HG03571 (cell line): Measurements from ENCODE around the gene UTP11.
"Not testable (repeated sequence)": the region's sequence is repeated elsewhere in the genome, so short reads cannot be mapped to it uniquely, and the experiment has no call there.

Experiments
- ATAC-seq: cut with Tn5 transposase; IDR thresholded peaks from one replicate; pipeline ENCODE4 v1.9.1; 2021; ENCODE audit not compliant: unreplicated experiment

UTP11 gene, protein sequence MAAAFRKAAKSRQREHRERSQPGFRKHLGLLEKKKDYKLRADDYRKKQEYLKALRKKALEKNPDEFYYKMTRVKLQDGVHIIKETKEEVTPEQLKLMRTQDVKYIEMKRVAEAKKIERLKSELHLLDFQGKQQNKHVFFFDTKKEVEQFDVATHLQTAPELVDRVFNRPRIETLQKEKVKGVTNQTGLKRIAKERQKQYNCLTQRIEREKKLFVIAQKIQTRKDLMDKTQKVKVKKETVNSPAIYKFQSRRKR

DNA sequence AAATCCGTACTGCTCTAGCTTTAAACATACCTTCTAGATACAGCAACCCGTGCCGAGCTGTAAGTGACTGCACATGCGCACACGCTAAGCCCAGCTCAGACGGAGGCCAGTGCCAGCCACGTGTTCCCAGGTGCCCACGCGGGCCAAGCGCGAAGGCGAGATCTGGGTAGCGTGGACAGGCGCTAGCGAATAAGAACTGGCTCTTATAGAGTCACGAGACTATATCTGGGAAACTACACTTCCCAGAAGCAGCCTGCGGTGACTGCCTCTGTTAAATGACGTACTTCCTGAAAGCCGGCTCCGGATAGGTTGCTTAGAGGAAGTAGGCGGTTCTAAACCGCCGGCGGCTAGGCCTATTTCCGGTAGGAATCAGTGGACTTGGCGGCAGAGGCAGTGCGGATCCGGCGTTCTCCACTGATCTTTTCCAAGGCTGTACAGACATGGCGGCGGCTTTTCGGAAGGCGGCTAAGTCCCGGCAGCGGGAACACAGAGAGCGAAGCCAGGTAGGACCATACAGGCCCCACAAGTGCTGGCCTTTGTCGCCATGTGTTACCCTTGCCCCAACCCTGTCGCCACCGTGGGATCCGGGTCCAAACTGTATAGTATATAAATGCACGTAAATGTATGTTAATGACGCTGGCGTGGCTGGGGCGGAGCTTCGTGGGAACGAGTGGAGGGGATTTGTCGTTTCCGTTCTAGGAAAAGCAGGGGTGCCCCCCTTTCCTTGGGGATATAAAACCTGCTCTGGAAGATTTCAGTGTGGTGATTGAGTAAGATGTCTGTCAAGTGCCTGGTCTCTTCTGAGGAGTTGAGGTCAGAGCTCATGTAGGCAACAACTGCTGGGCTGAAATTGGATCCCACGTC is at the start of gene UTP11:
Gene UTP11, plus strand, starts transcription at position 372 of the 864 bp plus-strand sequence. Its CDS starts 69 bp downstream, at position 441.
- peak; percentile 93 for ATAC-seq

DNA sequence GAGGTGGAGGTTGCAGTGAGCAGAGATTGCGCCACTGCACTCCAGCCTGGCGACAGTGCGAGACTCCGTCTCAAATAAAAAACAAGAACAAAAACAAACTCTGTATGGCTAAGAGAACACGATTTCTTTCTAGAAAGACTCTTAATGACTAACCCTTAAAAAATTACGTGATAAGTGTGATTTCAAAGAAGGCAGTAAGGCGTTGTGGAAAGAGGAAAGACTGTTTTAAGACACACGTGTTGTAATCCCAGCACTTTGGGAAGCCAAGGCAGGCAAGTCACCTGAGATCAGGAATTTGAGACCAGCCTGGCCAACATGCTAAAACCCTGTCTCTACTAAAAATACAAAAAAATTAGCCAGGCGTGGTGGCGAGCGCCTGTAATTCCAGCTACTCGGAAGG is 48.4 kb upstream of the UTP11 start:
- ATAC-seq: not testable (repeated sequence)

DNA sequence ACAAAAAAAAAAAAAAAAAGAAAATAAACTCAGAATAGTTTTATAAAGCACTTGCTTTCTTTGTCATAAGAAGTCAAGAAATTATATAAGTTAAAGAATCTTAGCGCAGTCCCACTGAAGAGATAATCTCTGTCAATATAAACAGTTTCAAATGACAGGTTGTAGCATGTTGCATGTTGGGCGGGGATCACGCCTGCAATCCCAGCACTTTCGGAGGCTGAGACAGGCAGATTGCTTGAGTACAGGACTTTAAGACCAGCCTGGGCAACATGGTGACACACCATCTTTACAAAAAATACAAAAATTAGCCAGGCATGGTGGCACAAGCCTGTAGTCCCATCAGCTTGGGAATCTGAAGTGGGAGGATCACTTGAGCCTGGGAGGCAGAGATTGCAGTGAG is 47.2 kb upstream of the UTP11 start:
- ATAC-seq: no peak

DNA sequence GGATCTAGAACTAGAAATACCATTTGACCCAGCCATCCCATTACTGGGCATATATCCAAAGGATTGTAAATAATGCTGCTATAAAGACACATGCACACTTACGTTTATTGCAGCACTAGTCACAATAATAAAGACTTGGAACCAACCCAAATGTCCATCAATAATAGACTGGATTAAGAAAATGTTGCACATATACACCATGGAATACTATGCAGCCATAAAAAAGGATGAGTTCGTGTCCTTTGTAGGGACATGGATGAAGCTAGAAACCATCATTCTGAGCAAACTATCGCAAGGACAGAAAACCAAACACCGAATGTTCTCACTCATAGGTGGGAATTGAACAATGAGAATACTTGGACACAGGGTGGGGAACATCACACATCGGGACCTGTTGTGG is 38.9 kb upstream of the UTP11 start:
- ATAC-seq: not testable (repeated sequence)

DNA sequence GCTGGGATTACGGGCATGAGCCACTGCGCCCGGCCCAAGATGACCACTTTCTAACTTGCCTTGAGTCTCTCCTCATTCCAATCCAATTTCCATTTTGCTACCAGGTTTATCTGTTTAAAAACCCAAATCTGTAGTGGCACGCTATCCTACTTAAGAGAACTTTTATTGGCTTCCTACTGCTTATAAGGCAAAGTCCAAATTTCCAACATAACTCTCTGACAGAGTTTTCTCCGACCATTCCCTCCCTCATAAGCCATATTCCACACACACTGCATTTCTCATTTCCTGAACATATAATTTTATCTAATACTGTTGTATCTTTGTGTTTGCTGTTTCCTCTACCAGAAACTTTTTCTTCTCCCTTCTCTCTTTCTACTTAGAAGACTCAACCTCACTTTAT is 38.0 kb upstream of the UTP11 start:
- no peak for ATAC-seq

DNA sequence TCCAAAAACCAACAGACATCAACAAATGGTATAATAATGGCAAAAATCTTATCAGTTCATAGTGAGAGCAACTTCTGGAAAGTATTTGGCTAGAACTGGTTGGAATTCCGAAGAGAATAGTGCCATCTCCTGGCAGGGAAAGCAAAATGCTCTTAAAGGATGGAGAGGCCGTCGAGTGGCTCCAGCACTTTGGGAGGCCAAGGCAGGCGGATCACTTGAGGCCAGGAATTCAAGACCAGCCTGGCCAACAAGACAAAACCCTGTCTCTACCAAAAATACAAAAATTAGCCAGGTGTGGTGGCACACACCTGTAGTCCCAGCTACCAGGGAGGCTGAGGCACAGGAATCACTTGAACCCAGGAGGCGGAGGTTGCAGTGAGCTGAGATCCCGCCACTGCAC is 37.5 kb upstream of the UTP11 start:
- ATAC-seq: not testable (repeated sequence)

DNA sequence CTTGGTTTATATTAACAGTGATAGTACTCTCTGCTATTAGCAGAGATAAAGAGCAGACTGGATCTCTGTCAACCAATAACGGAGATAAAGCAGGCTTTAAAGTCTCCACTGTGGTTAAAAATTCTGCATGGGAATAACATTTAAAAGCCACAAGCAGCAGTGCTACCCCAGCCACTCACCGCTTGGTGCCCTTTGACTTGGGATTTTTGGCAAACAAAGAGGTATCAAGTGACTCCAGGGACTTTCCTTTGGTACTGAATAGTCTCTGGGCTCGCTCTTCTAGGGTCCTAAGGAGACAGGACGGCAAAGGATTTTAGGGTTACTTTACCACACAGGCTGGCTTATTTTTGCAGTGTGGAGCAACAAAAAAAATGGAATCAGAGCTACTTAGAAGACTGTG is 34.0 kb upstream of the UTP11 start:
- no peak for ATAC-seq

DNA sequence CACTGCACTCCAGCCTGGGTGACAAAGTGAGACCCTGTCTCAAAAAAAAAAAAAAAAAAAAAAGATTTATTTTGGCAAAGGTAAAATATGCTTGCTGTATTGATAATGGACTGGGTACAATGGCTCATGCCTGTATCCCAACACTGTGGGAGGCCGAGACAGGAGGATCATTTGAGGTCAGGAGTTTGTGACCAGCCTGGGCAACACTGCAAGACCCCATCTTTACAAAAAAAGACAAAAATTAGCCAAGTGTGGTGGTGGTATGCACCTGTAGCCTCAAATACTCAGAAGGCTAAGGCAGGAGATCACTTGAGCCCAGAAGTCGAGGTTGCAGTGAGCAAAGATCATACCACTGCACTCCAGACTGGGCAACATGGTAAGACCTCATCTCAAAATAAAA is 29.0 kb upstream of the UTP11 start:
- no peak for ATAC-seq

DNA sequence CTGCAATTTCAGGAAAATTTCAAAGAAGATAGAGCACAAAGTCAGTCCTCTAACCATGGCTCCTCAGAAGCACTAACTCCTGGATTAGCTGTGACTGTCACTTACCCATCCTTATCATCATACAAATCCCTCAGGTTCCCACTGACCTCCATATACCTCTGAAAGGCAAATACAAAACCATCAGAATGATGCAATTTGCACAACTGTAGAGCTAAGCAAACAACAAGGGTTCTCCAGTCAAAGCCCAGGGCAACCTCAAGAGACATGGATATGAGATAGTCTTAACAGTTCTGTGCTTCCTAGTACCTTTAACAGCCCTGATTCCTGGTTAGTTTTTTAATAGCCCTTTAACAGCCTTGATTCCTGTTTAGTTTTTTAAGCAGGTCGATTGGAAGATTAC is 24.9 kb upstream of the UTP11 start:
- ATAC-seq: no peak

DNA sequence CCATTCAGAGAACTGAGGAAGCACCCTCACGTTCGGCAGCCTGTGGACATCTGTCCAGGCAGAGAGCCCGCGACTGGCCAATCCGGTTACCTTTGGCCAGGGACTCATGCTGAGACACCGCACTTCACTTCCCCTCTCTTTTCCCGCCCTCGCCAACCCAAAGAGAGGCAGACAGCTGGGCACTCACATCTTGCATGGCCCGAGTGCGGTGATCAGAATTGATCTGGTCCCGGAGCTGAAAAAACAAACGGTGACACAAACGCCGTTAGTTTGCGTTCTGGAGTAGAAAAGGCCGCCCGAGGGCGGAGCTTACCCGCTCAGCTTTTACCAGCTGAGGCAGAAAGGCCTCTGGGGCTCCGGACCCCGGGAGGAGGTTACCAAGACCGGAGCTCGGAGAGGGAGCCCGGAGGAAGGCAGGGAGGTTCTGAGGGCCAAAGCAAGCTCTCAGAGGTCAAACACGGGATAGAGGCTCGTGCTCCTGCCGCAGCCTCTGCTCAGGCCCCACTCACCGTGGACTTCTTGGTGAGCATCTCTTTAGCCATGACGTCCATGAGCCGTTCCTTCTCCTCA is 23.1 kb upstream of the UTP11 start:
- ATAC-seq: peak; percentile 19

DNA sequence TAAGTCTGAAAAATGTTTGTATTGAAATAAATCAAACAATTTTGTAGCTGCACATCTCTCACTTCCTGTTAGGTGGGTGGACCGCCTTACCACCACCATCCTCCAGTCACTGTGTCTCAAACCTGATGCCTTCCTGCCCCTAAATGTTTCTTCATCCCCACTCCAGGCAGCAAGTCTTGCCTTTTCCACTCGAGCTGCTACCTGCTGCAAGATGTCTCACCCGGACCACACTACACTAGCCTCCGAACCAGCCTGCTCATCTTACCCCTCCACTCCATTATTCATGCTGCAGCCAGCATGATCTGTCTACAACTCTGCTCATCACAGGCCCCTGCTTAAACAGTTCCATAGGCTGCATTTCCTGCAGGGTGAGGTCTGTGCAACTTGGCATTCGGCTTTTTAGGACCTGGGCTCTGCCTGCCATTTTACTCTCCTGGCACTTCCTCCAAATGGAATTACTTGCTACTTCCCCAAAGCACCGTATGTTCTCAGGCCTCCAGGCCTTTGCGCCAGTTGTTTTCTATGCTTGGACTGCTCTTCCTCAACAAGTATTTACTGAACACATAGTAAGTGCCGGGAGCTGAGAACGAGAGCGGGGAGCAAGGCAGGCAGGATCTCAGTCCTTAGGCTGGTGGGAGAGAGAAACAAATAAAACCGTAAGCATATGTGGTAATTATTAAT is 17.5 kb upstream of the UTP11 start:
- ATAC-seq: no peak

DNA sequence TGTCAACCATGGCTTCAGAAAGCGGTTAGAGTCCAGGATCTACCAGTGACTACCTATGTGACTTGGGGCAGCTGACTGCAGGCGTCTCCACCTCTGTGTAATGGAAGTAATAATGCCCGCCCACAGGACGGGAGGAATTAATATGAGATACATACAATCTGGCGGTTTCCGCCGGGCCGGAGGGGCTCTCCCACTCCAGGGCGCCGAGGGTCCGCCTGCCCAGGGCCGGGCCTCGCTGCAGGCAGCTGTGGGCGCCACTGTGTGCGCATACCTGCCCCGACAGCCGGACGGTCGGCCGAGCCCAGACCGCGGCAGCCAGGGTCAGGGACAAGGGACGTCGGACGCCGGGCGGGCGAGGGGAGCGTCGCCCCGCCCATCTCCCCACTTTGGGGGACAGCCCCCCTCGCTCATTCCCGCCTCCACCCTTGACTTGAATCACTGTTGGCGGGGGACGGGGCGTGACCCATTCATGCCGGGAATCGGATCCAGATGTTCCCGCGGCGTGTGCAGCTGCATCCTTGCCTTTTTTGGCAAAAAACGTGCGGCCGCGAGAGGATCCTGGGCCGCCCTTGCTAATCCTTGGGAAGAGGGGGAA is 16.7 kb upstream of the UTP11 start:
- ATAC-seq: no peak

DNA sequence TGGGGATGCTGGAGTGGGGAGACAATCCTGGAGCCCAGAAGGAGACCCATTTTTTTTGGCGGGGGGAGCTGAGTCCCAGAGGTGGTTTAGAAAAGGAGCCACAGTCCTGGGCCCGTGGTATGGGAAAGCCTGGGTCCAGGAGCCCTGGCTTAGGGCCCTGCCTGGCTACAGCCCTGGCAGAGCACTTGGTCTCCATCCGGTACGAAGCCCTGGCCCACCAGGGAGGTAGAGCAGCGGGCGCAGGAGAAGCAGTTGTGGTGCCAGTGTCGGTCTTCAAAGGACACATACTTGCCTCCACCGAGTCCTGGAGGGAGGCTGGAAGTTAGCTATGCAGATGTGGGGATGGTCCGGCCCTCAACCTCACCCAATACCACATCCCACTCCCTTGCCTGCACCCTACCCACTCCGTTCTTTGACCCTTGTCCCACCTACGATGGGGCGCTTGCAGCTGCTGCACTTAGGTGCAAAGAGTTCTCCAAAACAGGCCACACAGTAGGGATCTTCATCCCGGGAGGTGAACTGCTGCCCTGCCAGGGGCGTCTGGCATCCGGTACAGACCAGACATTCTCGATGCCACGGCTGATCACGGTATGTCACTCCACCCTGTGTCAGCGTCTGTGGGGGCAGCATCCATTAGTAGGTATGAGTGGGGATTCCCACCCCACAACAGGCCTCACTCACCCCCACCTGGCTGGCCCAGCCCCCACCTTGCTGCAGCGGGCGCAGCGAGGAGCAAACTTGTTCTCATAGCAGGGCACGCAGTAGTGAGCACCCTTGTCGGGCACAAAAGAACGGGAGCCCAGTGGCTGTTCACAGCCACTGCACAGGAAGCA is 15.1 kb upstream of the UTP11 start:
- ATAC-seq: no peak

DNA sequence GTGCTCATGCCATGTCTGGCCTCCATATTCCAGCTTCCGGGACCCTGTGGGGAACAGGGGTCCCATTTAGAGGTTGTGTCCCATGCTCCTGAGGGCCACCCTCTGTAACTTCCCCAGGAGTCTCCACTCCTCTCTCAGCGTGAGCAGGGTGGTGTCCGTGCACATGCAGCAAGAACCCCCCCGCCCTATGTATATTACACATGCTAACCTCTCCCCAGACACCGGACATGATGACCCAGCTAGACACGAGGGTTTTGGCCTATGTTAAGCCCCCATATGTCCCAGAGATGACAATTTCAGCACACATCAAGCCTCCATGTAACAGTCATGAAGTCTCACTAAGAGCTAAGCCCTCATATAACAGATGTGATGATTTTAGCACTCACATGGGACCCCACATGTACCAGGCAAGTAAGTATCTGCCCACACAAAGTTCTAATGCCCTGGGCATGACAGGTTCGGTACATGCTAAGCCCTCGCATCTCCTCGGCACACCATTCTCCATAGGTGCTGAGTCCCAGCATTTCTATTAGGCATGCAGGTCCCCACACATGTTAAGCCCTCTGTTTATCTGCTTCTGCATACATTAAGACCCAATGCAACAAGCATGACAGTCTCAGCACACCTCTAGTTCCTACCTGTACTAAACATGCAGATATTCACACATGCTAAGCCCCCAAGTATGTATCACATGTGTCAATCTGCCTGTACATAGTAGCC is 14.3 kb upstream of the UTP11 start:
- no peak for ATAC-seq

DNA sequence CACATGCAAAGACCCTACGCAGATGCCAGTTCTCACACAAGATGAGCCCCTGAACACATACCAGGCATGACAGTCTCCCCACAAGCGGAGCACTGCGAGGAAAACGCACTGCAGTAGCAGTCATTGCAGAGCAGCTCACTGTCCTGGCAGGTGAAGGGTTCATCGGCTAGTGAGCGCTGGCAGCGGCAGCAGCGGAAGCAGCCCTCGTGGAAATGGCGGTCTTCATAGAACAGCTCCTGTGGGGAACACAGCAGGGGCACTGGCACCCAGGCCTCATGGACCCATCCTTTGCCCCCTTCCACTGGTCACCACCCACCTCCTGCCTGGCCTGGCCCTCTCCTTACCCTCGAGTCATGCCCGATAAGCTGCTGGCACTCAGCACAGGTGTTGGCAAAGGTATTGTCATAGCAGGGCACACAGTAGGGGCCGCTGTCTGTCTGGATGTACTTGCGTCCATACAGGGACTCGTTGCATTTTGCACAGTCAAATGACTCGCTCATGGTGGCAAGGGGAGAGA is 13.6 kb upstream of the UTP11 start:
- ATAC-seq: no peak

DNA sequence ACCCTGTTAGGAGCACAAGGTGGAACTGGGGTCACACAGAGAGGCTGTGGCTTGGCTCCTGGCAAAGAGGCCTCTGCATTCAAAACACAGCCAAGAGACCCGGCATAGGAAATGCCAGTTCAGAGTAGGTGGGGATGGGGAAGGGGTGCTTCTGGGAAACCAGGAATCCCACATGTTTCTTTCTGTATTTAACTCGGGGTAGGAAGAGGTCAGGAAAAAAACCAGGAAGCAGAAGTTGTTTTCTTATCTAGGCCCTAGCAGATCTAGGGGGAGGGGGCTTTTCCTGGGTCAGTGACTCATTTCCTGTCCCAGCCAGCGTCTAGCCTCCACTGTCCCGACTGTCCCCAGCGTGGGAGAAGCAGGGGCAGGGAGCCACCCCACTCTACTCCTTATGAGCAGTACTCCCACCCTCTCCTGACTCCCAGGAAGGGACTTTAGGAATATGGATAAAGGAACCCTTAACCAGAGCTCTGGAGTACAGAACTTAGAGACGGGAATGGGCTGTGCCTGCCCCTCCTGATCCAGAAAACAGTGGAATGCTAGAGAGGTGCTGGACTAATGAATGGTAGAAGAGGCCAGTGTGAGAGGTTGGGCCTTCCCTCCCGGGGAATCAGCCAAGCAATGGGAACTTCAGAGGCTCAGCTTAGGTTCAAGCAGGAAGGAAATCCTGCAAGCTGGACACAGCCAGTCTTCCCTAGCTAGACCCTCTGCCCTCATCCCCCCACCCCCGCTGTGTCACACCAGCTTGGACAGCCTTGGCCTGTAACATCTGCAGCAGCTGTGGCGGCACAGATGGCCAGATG is 12.9 kb upstream of the UTP11 start:
- ATAC-seq: no peak

DNA sequence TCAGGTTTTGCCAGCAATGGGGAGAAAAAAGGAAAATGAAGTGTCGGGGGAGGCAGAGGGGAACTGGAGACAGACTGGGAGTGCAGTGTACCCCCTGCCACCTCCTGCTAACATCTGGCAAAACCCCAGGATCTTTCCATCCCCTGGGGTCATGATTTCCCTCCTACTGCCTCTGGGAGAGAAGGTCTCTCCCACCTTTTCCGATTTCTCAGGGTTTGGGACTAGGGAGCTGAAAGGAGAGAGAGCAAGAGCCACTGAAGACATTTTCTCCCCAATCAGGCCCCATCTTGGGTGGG is 12.4 kb upstream of the UTP11 start:
- no peak for ATAC-seq

DNA sequence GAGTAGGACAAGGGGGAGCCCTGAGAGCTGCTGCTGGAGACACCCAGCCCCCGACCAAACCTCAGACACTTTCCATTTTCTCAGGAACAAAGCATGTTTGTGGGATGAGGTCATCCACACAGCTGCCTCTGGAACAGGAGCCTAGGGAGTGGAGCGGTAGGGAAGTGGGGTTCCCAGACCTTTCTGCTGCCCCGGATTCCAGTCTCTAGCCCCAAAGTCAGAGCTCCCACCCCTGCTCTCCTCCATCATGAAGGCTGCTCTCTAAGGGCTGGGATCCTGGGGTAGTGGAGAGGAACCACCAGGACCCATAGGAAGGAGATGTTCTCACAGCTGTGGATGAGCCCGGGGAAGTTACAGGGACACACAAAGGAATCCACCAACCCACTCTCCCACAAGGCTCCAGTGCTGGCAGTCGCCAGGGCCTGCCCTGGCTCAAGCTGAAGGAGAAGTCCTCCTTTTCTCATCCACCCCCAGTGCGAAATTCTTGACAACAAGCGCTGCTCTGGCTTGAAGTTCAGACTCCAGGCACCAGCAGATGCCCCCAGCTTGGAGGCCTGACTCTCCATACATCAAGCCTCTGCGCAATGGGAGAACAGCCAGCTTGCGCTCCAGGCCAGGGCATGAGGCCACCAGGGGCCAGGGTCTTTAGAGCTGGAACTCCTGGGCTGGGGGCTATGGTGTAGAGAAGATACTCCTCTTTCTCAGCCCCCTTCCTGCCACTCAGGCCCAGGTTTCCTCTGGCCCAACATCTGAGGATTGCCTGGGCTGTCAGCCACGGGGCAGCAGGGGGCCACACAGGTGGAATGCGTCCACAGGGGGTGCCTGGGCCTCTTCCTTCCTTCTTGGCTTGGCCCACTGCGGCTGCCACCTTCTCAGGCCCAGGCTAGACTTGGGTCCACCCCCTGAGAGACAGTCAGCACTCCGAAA is 11.7 kb upstream of the UTP11 start:
- ATAC-seq: no peak
